GM18526 (cell line): ENCODE data around the gene CD34.

Source experiments
- POLR2A ChIP-seq: IDR thresholded peaks from 3 replicates; pipeline ENCODE4 v1.6.1; 2011; ENCODE audit not compliant: insufficient read length; ENCODE audit errors: extremely low read depth

CD34 gene

DNA sequence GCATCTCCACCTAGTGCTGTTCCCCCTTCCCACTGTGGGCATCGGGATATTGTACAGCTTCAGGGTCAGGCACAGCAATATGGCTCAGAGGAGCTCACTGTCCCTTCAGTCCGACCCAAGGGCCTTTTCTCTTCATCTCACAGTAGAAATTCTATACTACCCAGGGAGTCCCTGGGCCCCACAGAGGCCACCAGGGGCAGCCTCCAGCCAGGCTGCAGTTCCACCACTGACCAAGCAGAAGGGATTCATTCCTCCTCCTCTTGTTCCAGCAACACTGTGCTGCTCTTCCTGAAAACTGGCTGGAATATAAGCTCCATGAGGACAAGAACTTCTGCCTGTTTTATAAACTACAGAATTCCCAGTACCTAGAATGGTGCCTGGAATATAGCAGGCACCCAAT is 70.5 kb downstream of the CD34 start:
- TF ChIP-seq POLR2A, result no peak

- no peak for TF ChIP-seq POLR2A
These were observed 71.9 kb downstream of the CD34 start for GRCh38 chr1:207839083-207839413.

DNA sequence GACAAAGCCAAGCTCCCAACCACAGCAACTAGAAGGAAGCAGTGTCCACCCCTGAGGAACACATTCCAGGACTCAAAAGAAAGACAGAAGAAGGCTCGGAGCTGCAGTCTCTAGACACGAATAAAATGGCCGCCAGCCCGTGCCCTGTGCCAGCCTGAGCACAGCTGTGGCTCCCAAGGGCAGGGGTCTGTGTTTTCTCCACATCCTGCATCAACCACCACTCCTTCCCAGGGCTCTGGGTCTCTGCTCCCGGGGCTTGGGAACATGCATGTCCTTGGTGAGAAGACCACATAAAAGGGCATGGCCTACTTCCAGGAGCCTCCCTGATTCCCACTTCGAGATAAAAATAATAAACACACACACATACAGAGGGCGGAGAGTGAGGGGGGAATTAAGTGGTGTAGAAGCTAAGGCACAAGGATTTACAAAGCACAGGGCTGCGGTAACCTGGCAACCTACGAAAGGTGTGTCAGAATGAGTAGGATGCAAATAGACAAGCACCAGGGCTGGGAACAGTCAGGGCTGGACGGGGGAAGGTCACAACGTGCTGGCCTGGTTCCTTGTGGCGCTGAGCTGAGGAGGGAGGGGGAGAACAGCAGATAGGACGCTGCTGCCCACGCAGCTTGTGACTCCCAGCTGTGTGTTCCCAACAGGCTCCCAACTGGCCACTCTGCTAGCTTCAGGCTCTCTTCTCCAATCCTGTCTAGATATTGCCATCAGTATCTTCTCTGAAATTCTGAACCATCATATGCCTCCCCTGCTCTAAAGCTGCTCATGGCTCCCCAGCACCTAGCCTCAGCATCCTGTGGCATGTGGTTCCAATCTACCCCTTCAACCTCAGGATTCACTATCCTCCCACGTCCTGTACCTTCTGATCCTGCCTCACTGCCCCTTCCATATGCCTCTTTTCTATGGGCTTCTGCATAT is 72.5 kb downstream of the CD34 start:
- no peak for TF ChIP-seq POLR2A

DNA sequence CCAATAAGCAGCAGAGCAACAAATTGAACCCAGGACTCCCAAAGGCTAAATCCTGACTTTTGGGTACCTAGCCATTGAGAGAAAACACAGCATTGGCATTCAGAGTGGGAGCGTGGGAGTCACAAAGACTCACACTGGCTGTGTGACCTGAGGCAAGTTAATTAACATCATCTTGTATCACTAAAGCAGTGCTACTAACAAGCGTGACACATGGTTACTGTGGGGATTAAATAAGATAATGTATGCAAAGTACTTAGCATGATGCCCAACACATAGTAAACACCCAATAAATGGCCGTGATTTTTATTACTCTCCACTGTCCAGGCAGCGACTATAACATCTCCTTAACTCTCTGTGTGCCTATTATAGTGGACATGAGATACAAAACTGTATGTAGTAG is 73.3 kb downstream of the CD34 start:
- TF ChIP-seq POLR2A, result no peak

GRCh38 chr1:207836591-207837347 is 74.2 kb downstream of the CD34 start:
- TF ChIP-seq POLR2A, result no peak

DNA sequence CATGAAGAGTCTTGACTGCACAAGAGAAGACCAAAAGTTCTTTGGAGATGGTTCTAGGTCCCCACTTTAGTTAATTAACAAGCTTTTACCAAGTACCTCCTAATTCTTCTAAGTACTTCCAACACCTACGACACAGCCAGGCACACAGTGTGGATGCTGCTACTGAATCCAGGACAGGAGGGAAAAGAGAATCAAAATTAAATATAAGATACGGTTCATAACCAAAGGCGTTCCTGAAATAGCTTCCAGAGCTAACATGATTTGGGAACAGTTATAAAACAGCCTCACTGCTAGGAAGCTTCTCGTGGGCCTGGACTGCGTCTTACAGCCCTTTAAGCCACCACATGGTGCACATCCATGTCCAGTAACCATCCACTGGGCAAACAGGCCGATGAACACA is 75.0 kb downstream of the CD34 start:
- no peak for TF ChIP-seq POLR2A

- TF ChIP-seq POLR2A, result no peak
These were observed 76.8 kb downstream of the CD34 start for GRCh38 chr1:207833956-207834660.

GRCh38 chr1:207833381-207833780 is 77.5 kb downstream of the CD34 start:
- TF ChIP-seq POLR2A, result no peak

DNA sequence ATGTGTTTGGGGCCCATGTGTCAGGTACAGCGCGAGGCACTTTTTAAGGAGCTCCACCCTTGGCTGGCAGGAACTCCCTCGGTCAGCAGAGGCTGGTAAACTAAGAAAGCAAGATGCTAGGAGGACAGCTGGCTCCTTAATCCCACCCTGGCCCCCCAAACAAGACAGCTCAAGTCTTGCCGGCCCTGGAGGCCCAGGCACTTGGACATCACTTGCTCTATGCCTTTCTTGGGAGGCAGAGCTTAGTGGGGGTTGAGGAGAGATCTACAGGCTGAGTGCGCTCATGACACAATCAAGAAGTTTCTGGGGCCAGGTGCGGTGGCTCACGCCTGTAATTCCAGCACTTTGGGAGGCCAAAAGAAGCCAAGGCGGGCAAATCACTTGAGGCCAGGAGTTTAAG is 78.1 kb downstream of the CD34 start:
- TF ChIP-seq POLR2A, result no peak

DNA sequence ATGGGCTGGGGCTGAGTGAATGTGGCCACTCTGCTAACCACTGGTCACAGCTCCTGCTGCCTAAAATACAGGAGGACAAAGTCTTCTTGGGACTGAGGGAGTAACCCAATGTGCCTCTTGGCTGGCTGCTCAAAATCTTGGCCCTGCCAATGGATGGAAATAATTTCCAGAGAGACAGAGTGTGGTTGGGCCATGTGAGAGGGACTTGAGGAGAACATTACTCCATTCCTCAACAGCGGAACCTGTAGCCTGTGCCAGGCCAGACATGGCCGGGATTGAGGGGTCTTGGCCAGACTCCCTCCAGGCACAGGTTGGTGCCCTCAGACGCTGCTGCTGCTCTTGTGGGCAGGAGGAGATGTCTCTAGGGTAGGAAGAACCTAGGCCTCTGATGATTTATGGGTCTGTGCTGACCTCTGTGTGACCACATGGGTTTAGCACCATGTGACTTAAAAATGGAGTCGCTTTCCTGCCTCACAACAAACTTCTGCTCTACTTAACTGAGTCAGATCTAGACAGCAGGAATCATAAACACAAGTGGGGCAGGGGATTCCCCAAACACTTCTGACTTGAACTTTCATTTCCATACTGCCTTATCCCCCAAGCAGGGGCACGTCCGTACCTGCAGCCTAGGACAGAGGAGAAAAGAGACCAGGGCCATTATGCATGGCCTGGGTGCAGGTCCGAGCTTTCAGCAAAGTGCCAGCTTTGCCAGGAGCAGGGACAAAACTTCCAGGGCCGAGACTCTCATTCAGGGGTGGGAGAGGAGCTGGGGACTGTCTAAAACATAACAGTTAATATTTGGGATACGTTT is 79.2 kb downstream of the CD34 start:
- no peak for TF ChIP-seq POLR2A
